ENCODE data around the gene CNST.

DNA sequence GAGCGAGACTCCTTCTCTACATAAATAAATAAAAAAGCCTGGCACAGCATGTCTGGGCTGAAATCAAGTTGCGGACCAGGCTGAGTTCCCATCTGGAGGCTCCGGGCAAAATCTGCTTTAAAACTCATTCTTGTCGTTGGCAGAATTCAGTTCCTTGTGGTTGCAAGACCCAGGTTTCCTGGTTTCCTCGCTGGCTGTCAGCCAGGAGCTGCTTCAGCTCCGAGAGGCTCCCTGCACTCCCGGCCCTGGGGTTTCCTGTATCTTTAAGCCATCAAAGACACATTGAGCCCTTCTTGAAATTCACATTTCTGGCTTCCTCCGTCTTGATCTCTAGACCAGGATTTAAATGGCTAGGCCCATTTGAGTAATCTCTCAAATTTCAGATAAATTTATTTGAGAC, 137.3 kb downstream of the CNST start:
- no peak for TF ChIP-seq CTCF (IDR thresholded peaks at IDR 0.05)
- no peak for TF ChIP-seq POLR2AphosphoS5 (IDR thresholded peaks at IDR 0.05)

All from suprapubic skin (tissue), 3 donors.